Stimulated activated CD4-positive, alpha-beta T cell treated with anti-CD3 and anti-CD28 coated beads, Interleukin-12 subunit alpha, Interleukin-12 subunit beta, amount 100 ng/mL, for 48 hours (primary cell): ENCODE results near the gene BTG4.

ENCODE experiments used
- DNase-seq, 3 donors: peaks; one replicate each; pipeline ENCODE4 v3.0.0-alpha.2; 2020; ENCODE audit warnings: low read depth in 2 of 3, low spot score in 1 of 3

BTG4 gene

DNA sequence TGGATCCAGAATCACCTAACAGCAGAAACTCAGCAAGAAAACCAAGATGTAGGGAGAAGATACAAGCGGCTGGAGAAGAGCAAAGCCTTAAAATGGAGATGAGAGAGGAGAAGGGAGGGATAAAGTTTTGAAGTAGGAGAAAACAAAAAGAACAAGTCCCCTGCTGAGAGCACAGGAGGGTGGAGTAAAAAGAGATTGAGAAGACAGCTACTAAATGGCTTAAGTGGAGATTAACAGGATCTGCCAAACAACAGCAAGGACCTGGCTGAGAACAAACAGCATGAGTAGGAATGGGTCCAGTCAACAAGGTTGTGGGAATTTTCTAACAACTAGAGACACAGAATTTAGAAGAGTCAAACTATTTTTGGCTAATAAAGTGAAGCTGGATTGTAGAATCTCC is 18.1 kb downstream of the BTG4 start:
- DNase-seq, result no peak

DNA sequence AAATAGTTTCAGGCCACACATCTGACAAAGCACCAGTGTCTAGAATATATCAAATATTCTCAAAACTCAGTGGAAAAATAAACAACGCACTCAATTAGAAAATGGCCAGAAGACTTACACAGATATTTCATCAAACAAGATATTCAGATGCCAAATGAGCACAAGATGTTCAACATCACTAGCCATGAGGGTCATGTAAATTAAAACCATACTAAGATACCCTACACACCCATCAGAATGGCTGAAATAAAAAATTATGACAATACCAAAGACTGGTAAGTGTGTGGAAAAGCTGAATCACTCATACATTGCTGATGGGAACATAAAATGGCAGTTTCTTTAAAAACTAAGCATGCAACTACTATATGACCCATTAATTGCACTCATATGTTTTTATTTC is 21.7 kb downstream of the BTG4 start:
- DNase-seq, result no peak

DNA sequence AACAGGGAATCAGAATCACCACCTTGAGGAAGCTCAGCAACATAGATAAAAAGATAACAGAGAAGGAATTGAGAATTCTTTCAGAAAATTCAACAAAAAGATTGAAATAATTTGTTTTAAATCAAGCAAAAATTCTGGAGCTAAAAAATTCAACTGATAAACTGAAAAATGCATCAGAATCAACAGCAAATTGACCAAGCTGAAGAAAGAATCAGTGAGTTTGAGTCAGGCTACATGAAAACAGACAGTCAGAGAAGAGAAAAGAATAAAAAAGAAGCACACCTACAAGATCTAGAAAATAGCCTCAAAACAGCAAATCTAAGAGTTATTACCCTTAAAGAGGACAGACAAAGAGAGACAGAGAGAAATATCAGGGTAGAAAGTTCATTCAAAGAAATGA is 28.8 kb downstream of the BTG4 start:
- no peak for DNase-seq

DNA sequence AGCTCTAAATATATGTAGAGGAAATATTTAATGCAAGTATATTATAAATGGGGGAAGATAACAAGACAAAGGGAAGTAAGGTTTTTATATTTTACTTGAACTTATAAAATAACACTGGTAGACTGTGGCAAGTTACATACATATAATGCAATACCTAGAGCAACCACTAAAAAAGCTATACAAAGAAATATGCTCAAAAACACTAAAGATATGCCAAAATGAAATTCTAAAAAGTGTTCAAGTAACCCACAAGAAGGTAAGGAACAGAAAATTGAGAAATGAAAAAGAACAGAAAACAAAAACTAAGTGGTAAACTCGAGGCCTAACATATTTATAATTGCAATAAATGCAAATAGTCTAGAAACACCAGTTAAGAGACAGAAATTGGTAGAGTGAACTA is 32.5 kb downstream of the BTG4 start:
- DNase-seq, result no peak

DNA sequence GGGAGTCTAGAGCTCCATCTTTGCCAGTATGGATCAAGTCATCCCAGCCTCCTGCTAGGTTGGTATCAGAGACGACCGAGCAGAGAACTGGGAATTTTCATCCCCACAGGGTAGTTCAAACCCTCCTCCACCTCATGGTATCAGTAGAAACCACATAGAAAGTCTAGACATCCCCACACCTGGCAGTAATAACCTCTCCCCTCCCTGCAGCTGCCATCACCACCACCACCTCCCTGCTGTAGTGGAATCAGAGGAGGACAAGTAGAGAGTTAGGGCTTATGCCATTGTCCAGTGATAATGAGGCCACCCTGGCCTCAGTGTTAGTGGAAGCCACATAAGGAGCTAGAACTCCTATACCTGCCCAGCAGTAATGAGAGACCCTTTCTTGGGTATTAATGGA is 34.3 kb downstream of the BTG4 start:
- DNase-seq, result no peak

DNA sequence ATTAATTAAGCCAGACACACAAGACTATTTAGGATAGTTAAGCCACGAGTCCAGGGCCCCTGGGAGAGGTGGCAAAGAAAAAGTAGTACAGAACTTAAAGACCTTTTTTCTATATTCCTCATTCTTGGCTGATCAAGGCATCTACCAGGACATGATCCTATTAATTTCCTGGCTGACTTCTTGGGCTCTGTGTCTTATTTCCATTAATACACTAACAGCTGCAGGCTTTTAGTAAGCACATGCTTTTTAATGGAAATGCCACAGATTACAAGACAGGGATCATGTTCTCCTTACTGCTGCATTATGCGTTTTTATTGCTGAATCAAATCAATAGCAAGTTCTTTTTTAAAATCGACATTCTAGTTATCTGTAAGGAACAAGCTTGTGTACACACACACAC is 35.2 kb downstream of the BTG4 start:
- no peak for DNase-seq

DNA sequence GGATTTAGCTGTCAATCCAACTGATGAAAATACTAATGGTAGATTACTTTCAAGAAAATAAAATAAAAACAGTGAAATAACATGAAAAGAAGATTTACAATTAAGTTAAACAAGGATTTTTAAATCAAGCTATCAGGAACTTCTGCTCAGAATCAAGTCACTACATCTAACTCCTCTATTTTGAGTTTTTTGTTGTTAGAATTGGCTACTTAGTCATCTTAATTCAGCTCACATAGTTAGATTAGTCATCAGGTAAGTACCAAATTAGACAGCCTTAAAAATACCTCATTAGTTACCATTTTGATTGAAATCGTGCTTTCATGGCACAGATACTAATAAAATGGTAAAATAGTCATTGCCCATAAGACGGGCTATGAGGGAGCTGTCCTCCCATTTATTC is 35.8 kb downstream of the BTG4 start:
- no peak for DNase-seq

DNA sequence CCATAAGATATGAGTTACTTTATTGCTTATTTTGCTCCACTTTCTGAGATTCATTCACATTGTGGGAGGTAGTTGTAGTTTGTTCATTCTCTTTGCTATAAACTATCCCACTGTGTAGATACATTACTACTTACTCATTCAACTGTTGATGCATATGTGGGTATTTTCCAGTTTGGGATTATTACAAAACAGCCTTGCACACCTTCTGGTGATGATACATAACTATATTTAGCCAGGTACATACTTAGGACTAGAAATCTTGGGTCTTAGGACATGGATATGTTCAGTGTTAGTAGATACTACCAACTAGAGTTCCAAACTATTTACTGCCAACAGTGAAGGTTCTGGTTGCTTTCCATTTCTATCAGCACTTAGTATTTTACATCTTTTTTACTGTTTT is 37.8 kb downstream of the BTG4 start:
- no peak for DNase-seq

DNA sequence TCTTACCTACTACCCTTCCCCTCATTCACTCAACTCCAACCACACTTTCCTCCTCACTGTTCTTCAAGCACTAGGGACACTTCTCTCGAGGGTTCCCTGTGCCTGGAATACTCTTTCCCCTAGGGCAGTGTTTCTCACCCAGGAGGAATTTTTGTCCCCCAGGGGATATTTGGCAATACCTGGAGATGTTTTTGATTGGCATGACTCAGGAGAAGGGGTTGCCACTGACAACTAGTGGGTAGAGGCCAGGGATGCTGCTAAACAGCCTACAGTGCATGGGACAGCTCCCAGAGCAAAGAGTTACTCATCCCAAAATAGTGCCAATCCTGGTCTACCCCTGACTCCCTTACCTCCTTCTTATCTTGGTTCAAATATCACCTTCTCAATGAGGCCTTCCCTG is 40.0 kb downstream of the BTG4 start:
- DNase-seq, result no peak

DNA sequence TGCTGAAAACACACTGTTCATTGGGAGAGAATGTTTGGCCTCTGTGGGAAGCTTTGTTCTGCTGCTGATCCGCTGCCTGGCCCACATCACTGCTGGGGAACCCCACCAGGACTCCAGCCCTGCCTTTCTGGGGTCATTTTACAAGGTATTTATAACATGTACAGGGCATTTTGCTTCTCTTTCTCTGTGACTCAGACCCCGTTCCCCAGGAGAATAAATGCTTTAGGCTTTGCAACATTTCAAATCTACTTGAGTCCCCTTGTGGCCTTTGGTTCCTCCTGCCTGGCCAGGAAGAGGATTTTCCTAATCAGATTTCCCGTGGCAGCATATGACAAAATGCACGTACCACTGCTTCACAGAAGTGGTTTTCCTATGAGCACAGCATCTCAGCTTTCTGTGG is 43.0 kb downstream of the BTG4 start:
- DNase-seq, result no peak

DNA sequence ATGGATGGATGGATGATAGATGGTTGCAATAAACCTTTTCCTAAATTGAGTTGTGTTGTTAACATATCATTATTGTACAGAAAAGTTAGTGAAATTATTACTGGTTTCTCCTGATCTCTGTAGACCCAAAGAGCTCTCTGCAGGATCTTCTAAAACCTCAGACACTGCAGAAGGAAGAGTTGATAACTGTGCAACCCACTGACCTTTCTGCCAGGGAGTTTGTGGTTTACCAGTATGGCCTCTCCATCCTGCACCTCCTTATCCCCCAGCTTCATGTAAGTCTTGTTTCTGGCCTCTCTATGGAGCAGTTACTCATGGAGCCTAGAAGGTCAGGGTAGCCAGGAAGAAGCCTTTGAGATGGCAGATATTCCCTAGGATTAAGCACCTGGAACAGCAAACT is 45.6 kb downstream of the BTG4 start:
- DNase-seq, result no peak

DNA sequence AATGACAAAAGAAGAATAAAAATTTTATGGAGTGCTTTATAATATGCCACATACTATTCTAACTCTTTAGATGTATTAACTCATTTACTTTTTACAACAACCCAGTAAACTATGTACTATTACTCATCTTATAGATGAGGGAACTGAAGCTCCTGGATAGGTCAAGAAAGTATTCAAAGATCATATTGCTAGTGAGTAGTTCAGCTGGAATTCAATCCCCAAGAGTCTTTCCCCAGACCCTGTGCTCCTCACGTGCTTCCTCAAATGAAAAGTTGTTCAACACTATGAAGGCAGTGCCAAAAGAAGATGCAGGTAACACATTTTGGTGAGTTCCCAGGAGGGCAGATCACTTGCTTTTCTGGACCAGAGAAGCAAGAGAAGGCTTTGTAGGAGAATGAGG is 46.8 kb downstream of the BTG4 start:
- no peak for DNase-seq

DNA sequence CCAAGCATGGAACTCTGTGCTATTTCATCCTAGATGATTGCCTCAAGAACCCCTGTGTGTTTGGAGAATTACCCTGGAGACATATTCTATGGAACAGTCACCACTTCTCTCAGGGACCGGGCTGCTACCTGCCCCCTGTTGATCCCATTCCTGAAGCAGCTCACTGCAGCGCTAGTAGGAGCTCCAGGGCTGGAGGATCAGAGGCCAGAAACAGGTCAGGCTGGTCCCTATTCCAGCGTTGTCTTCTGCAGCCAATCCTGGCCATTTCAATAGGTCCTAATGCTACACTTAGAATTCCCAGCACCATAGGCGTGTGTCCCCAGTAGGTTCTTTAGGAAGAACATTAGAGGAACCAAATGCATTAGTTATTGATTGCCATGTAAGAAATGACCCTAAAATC is 48.9 kb downstream of the BTG4 start:
- DNase-seq, result no peak

DNA sequence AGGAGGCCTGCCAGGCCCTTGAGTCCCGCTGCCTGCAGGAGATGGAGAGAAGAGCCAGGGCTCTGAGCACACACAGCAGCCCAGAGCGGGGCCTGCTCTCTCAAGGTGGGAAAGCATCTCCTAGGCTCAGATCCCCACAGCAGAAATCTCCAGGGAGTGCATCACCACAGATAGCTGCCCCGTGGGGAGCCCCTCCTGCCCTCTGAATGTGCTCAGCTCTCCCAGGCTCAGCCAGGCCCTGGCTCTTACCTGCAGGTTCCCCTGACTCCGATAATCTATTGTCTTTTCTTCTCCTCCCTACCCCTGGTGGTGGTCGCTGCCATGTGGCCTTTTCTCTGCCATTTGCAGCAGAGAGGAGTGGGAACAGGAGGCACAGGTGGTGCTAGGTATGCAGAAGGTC is 49.9 kb downstream of the BTG4 start:
- no peak for DNase-seq

DNA sequence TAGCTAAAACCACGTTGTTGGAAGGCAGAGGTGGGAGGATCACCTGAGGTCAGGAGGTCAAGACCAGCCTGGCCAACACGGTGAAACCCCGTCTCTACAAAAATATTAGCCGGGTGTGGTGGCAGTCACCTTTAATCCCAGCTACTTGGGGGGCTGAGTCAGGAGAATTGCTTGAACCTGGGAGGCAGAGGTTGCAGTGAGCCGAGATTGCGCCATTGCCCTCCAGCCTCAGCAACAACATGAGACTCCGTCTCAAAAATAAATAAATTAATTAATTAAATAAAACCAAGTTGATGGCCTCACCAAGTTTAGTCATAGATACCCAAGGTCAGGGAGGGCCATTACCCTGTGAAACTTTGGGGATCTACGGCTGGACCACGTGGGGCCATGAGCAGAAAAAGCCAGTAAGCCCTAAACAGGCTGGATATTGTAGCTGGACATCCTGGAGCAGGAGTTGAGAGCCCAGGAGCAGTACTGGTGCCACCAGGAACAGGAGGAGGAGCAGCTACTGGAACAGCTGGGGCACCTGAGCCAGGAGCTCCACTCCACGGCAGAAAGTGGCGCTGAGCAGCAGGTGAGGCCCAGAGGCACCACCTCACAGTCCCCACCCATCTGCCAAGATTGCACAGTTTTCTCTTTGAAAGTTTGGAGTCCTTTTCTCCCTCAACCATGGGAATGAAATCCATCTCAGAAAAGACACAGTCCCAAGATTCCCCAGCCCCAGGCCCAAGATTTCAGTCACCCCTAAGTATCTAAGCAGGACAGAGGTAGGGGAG is 50.5 kb downstream of the BTG4 start:
- no peak for DNase-seq

DNA sequence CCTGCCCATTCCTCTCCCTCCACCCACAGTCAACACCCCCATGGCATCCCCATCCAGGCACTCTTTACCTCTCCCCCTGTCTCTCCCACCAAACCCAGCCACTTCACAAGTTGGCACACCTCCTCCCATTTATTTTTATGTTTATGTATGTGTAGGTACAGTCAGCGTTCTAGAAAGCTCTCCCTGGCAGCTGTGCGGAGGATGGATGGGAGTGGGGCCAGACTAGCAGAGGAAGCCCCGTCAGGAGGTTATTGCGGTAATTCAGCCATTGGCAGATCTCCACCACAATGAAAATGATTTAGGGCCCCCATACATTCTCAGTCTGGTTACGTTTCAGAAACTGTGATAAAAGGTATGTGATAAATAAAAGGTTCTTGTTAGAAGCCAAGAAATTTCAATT is 51.3 kb downstream of the BTG4 start:
- DNase-seq, result no peak

DNA sequence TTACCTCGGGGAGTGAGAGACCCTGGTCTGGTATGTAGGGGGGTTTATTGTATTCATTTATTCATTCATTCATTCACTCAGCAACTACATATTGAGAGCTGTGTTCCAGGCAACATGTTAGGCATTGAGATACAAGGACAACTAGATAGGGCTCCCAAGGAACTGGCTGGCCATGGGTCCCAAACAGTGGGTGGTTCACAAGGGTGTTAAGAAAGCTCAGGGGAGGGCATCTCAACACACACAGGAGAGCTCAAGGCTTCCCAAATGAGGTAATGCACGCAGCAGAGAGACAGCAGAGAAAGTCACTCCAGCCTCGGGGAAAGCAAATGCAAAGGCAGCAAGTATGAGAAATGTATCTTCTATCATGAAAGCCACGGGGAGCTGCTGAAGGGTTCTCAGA is 51.8 kb downstream of the BTG4 start:
- DNase-seq, result no peak

DNA sequence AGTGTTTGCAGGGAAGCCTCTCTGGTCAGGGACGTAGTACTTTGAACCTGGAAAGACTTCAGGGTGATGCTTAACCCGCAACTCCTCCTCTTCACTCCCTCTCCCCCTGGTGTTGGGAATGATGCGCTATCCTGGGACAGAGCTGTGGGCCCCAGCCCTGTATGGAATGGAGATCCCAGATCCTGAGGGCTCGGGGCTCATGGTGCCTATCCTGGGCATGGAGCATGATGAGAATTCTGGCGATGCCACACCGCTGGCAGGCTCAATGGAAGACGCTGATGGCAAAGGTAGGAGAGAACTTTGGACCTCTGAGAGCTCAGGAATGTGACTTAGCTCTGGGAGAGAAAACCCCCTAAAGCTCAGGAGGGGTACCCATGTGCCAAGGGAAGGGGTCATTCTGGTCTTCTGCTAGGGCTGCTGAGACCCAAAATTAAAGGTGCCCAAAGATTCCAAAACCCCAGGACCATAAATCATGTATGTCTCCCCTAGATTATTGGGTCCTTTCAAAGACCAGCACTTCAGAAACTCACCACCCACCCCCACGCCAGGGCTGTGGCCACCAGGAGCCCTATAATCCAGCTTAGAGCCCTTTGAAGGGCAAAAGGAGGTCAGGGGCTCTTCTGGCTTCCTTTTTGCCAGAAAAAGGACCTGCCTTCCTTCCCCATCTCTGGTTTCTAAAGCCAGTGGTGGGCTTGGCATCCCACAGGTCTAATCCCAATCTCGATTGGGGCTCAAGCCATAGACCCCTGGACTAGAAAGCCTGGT is 52.5 kb downstream of the BTG4 start:
- no peak for DNase-seq

DNA sequence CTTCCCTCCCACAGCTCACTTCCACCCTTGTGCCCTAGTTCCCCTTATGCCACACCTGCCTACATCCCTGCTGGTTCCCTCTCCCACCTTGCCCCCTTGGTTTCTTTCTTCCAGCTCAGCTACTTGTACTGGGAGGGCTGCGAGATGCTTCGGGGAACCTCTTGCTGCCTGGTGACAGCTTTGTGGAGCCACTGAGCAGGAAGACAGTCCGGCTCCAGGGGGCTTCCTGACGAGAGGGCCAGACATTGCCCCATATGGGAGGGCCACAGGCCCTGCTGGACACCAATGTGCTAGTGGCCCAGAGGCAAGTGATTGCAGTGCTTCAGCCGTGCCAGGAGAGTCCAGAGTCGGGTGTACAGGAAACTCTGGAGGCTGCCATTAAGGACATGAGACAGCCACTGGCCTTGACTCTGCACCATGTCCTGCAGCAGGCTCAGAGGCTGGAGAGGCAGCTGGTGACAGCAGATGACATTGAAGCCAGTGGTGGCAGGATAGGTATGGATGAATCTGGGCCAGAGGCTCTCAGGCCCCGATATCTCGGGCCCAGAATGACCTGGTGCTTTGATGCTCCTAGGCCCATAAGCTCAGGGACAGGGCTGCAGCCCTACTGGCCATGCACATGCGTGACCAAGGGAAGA is 54.3 kb downstream of the BTG4 start:
- DNase-seq, result no peak

DNA sequence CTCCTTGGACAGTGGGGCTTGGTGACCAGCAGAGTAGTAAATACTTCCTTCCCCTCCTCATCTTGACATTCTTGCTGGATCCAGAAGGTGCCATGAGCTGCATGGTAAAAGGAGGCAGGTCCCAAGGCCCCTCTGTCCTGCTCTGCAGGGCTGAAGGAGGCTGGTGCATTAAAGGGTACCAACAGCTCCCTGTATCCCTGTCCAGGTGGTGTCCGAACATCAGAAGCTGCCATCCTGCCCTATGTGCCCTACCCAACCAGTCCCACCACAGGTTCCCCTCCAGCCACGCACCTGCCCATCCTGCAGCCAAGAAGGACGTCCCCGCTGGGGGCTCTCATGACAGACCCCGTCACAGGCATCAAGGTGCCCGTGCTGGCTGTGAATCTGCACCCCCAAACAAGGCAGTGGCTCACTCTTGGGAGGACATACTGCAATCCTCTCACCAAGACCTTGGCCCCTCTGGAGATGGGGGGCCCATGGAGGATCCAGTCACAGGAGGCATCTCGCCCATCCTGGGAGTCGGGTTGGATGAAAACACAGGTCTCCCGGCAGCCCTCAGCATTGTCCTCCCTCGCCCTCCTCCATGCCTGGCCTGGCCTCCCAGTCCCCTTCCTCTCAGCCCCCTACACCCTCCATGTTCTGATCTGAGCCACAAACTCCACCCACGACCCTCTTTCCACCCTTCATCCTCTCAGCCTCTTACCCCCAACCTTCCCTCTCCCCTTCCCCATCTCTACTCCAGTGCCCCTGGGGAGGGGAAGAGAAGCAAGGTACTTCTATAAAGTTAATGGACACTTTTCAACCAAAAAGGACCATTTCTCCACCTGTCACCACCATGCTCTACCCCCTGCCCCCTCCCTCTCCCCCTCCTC is 55.1 kb downstream of the BTG4 start:
- DNase-seq, result no peak

DNA sequence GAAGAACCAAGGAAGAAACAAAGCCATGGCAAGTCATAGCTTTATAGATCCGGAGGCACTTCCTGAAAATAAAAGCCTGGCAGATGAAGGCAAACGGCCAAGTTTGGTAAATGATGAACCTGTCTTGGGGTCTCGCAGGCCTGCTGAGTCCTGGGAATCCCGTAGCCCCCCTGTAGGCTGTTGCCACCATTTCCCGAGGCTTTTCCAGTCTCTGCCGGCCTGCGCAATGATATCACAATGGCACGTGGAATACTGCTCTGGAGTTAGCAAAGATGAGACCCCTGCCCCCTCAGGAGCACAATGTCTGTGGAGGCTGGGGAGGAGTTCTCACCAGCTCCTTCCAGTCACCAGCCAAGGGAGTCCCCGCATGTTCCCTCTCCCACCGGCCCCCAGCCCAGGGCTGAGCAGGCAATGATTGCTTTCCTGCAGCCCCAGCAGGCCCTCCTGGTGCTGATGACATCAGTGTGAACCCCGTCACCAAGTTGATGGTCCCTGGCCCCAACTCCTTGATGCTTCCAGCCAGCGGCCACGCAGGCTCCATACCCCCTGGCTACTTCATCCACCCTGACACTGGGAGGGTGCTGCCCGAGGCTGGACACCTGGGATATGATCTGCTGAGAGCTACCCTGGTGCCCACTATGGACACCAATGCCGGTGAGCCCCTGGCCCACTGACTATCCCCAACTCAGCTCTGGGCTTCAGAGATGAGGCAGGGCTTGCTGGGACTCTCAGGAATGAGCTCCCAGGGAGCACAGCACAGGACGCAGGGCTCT is 55.9 kb downstream of the BTG4 start:
- DNase-seq, result no peak
